Thyroid gland (tissue), 4 donors: ENCODE measurements around the gene SERPINB6. TPM values are rescaled to one million over a fixed set of nuclear protein-coding genes. Genes with fewer than 3 reads are reported as not detected.
A peak's percentile ranks its signal among the peaks of the same experiment; 100 is the strongest.

Source experiments
- DNase-seq, 2 donors: peaks; one replicate each; pipeline ENCODE4 v3.0.0-alpha.2; 2019
- H3K27ac ChIP-seq, 3 donors: fragments of 200-600 bp; sonication (generic); 1 replicate in 2 of 3; 2 replicates in 1 of 3; pipeline ENCODE4 v1.5.1; 2016 to 2019; ENCODE audit warnings: mild to moderate bottlenecking in 1 of 3, moderate library complexity in 1 of 3
- H3K27me3 ChIP-seq: fragments of 200-600 bp; sonication (generic); one replicate; pipeline ENCODE4 v1.5.1; 2019
- H3K36me3 ChIP-seq, 2 donors: fragments of 200-600 bp; sonication (generic); one replicate each; pipeline ENCODE4 v1.5.1; 2016 to 2019
- H3K4me1 ChIP-seq, 2 donors: fragments of 200-600 bp; sonication (generic); one replicate each; pipeline ENCODE4 v1.5.1; 2017 to 2019
- H3K4me3 ChIP-seq, 3 donors: fragments of 200-600 bp; sonication (generic); replicated peaks in 1 of 3; 1 replicate in 2 of 3; 2 replicates in 1 of 3; pipeline ENCODE4 v1.5.1; 2016; ENCODE audit warnings: mild to moderate bottlenecking in 1 of 3
- H3K9me3 ChIP-seq: fragments of 200-600 bp; sonication (generic); one replicate; pipeline ENCODE4 v1.5.1; 2017
- CTCF ChIP-seq, 6 experiments: fragments of 200-600 bp in 3 of 6; fragments of 450-650 bp in 3 of 6; sonication (generic) in 3 of 6; IDR thresholded peaks; one replicate each; pipeline ENCODE4 v1.5.1; 2016 to 2019; ENCODE audit warnings: antibody characterized with exemption in 6 of 6, mild to moderate bottlenecking in 2 of 6, inconsistent platforms in 1 of 6, moderate library complexity in 1 of 6
- POLR2A ChIP-seq, 2 donors: fragments of 450-650 bp; IDR thresholded peaks; one replicate each; pipeline ENCODE4 v1.6.1; 2017; ENCODE audit warnings: antibody characterized with exemption in 2 of 2, mild to moderate bottlenecking in 2 of 2, moderate library complexity in 1 of 2
- WGBS, 2 donors: methylation state at CpG; one replicate each; pipeline ENCODE4 v1.1.5; 2017; 5-methylcytosine and 5-hydroxymethylcytosine counted together
- intact Hi-C: fragments of 100-400 bp; cut with DNase I; formaldehyde crosslinking; loops from one replicate; pipeline ENCODE4 v1.15.1; 2023
- total RNA-seq, 4 donors: library from RNA; depleted of rRNA; stranded (reverse); fragments of >200 nt; gene quantifications; one replicate each; pipeline ENCODE4 v1.2.3, GENCODE V29; 2016

The SERPINB6 gene
- total RNA-seq, 4 donors from 2014 or later: 151 to 210 (median 171) TPM

- H3K4me1 ChIP-seq: peaks cover 22 to 55% of the 10 kb centered on the region in 2 donors
- WGBS, 2 donors: 77 to 83% methylated on average over 11 of the region's 11 CpGs
- TF ChIP-seq CTCF (IDR thresholded peaks at IDR 0.05): no peak
- TF ChIP-seq POLR2A (IDR thresholded peaks at IDR 0.05): no peak
- no peaks in the 10 kb centered on the region for H3K9me3 ChIP-seq
- no peaks in the 10 kb centered on the region for H3K27me3 ChIP-seq
- H3K36me3 ChIP-seq: no peaks in the 10 kb centered on the region
- intact Hi-C loops: no loop called here
- H3K4me3 ChIP-seq: no peak overlapping the region
- no peak for DNase-seq
- H3K27ac ChIP-seq: peak overlapping the region; percentile 36 to 53 (median 39)
Observed at GRCh38 chr6:2957696-2958330, 13.6 kb downstream of the SERPINB6 start.

GRCh38 chr6:2956930-2957685, 14.3 kb downstream of the SERPINB6 start:
- Histone ChIP-seq H3K36me3 (no peaks in the 10 kb centered on the region), H3K4me3 (no peak overlapping the region), H3K9me3 (no peaks in the 10 kb centered on the region), H3K27me3 (no peaks in the 10 kb centered on the region), H3K4me1 (peaks cover 30 to 51% of the 10 kb centered on the region in 2 donors), H3K27ac (peak overlapping the region; percentile 31 to 53 (median 39))
- 85 to 88% methylated on average over 5 of the region's 5 CpGs for WGBS, 2 donors
- DNase-seq: no peak
- TF ChIP-seq POLR2A (IDR thresholded peaks at IDR 0.05) (no peak), CTCF (IDR thresholded peaks at IDR 0.05) (no peak)
- intact Hi-C loops: no loop called here

GRCh38 chr6:2953098-2953497, 18.3 kb downstream of the SERPINB6 start:
- no peak for DNase-seq
- TF ChIP-seq POLR2A (IDR thresholded peaks at IDR 0.05) (no peak), CTCF (IDR thresholded peaks at IDR 0.05) (no peak)
- Histone ChIP-seq H3K4me3 (no peak overlapping the region), H3K9me3 (no peaks in the 10 kb centered on the region), H3K36me3 (peaks cover 6 to 8% of the 10 kb centered on the region in 2 donors), H3K27ac (peak overlapping the region in 2 of 3 donors; percentile 44 to 72), H3K4me1 (peaks cover 12 to 18% of the 10 kb centered on the region in 2 donors), H3K27me3 (no peaks in the 10 kb centered on the region)
- intact Hi-C loops: loop anchor here (5.0 kb wide), 1 partner anchor 34 kb away; no protein-coding TSS in a partner anchor
- WGBS, 2 donors: 91 to 92% methylated on average over 12 of the region's 12 CpGs

- intact Hi-C loops: loop anchor here (5.0 kb wide), 1 partner anchor 35 kb away; no protein-coding TSS in a partner anchor
- peaks cover 11 to 13% of the 10 kb centered on the region in 2 donors for H3K36me3 ChIP-seq
- H3K9me3 ChIP-seq: no peaks in the 10 kb centered on the region
- H3K4me3 ChIP-seq: no peak overlapping the region
- peak; percentile 89 to 97 (median 94) for TF ChIP-seq CTCF (IDR thresholded peaks at IDR 0.05)
- TF ChIP-seq POLR2A (IDR thresholded peaks at IDR 0.05): peak in 1 of 2 donors; percentile 24
- H3K27ac ChIP-seq: peak overlapping the region in 2 of 3 donors; percentile 44 to 72
- no peaks in the 10 kb centered on the region for H3K27me3 ChIP-seq
- peaks cover 10 to 15% of the 10 kb centered on the region in 2 donors for H3K4me1 ChIP-seq
- 16 to 20% methylated on average over 27 of the region's 27 CpGs for WGBS, 2 donors
- DNase-seq: peak; percentile 79 to 84
Observed at GRCh38 chr6:2952557-2953095, 18.7 kb downstream of the SERPINB6 start.
